ENCODE measurements around the gene JAZF1.

The JAZF1 gene

DNA sequence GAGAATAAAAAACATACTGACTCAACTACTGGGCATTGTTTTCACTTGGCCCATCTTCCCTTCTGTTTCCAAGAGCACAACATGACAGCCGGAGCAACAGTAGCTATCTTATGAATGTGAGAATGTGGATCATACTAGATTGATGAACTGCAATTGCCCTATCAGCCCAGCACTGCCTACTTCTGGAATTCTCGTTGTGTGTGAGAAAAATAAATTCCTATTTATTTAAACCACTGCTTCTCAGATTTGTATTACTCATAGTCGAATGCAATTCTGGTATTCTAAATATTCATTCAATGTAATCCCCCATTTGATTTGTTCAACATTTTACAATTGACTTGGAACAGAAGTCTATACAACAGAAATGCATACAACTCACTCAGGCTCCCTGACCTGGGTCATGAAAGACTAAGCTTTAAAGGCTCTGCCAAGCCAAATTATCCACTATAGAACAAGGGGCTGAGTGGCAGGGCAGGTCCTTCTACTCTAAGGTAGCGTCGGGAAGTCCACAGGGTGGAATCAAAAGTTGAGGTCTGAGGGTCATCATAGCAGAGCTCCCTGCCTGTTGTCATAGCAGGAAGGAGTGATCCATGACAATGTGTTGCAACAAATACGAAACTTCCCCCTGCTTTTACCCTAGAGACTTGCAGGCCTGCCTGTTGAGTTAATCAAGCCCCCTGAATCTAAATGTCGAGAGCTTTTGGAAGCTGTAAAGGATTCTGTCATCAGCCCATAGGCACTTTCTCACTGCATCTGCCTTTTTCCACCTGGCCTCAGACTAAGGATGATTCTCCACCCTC, 12.4 kb upstream of the JAZF1 start:
- Histone ChIP-seq H3K9me3 (ENCODE audit: control extremely low read depth in 1 of 5, control insufficient read depth in 4 of 5, insufficient read depth in 2 of 5, low read depth in 1 of 5, low read length in 4 of 5) (no peaks in the 10 kb centered on the region), H3K27me3 (replicated peaks in 2 of 5; ENCODE audit: control insufficient read depth in 4 of 5, insufficient read depth in 5 of 5, low read length in 4 of 5) (no peaks in the 10 kb centered on the region), H3K27ac (ENCODE audit: insufficient read depth in 1 of 2, low read depth in 1 of 2, low read length in 2 of 2, poor library complexity in 1 of 2, severe bottlenecking in 2 of 2) (no peak overlapping the region), H3K36me3 (ENCODE audit: control insufficient read depth in 4 of 4, insufficient read depth in 4 of 4, low read length in 3 of 4) (no peaks in the 10 kb centered on the region), H3K4me1 (ENCODE audit: control extremely low read depth in 1 of 4, control insufficient read depth in 4 of 4, insufficient read depth in 4 of 4, low read length in 3 of 4) (no peaks in the 10 kb centered on the region), H3K4me3 (ENCODE audit: control insufficient read depth in 1 of 7, extremely low read depth in 1 of 7, insufficient read depth in 4 of 7, low read depth in 2 of 7, low read length in 6 of 7) (no peak overlapping the region)
- POLR2A ChIA-PET = no interaction called here
- DNase-seq = no peak
- CTCF ChIA-PET = no interaction called here
- WGBS (ENCODE audit: insufficient coverage) = 93% methylated on average over 6 of the region's 7 CpGs

DNA sequence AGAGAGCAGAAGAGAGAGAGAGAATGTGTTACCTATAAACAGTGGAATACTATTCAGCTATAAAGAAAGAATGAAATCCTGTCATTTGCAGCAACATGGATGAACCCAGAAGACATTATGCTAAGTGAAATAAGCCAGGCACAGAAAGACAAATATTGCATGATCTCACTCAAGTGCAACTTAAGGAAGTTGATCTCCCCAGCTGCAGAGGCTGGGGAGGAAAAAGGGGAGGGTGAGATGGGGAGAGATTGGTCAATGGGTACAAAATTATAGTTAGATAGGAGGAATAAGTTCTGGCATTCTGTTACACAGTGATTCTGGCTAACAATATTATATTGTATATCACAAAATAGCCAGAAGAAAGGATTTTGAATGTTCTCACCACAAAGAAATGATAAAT, 11.2 kb upstream of the JAZF1 start:
- Histone ChIP-seq H3K27ac (ENCODE audit: insufficient read depth in 1 of 2, low read depth in 1 of 2, low read length in 2 of 2, poor library complexity in 1 of 2, severe bottlenecking in 2 of 2) (no peak overlapping the region), H3K4me1 (ENCODE audit: control extremely low read depth in 1 of 4, control insufficient read depth in 4 of 4, insufficient read depth in 4 of 4, low read length in 3 of 4) (no peaks in the 10 kb centered on the region), H3K9me3 (ENCODE audit: control extremely low read depth in 1 of 5, control insufficient read depth in 4 of 5, insufficient read depth in 2 of 5, low read depth in 1 of 5, low read length in 4 of 5) (no peaks in the 10 kb centered on the region), H3K36me3 (ENCODE audit: control insufficient read depth in 4 of 4, insufficient read depth in 4 of 4, low read length in 3 of 4) (no peaks in the 10 kb centered on the region), H3K27me3 (replicated peaks in 2 of 5; ENCODE audit: control insufficient read depth in 4 of 5, insufficient read depth in 5 of 5, low read length in 4 of 5) (no peaks in the 10 kb centered on the region), H3K4me3 (ENCODE audit: control insufficient read depth in 1 of 7, extremely low read depth in 1 of 7, insufficient read depth in 4 of 7, low read depth in 2 of 7, low read length in 6 of 7) (no peak overlapping the region)
- ChIA-PET POLR2A (no interaction called here), CTCF (no interaction called here)
- no peak for DNase-seq

DNA sequence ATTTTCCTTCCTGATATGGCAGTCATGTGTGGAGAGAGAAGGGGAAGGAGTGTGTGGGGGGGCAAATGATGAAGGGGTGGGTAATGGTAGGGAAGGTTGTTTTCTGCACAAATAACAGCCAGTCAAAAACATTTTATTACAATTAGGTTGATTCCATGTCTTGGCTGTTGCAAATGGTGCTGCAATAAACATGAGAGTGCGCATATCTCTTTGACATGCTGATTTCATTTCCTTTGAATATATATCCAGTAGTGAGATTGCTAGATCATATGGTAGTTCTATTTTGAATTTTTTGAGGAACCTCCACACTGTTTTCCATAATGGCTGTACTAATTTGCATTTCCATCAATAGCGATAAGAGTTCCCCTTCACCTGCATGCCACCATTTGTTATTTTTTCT, 10.6 kb upstream of the JAZF1 start:
- H3K27ac ChIP-seq (ENCODE audit: insufficient read depth in 1 of 2, low read depth in 1 of 2, low read length in 2 of 2, poor library complexity in 1 of 2, severe bottlenecking in 2 of 2) = no peak overlapping the region
- 100% methylated on average over 1 of the region's 2 CpGs for WGBS (ENCODE audit: insufficient coverage)
- H3K27me3 ChIP-seq (replicated peaks in 2 of 5; ENCODE audit: control insufficient read depth in 4 of 5, insufficient read depth in 5 of 5, low read length in 4 of 5) = no peaks in the 10 kb centered on the region
- CTCF ChIA-PET = no interaction called here
- POLR2A ChIA-PET = no interaction called here
- no peak overlapping the region for H3K4me3 ChIP-seq (ENCODE audit: control insufficient read depth in 1 of 7, extremely low read depth in 1 of 7, insufficient read depth in 4 of 7, low read depth in 2 of 7, low read length in 6 of 7)
- no peaks in the 10 kb centered on the region for H3K4me1 ChIP-seq (ENCODE audit: control extremely low read depth in 1 of 4, control insufficient read depth in 4 of 4, insufficient read depth in 4 of 4, low read length in 3 of 4)
- H3K9me3 ChIP-seq (ENCODE audit: control extremely low read depth in 1 of 5, control insufficient read depth in 4 of 5, insufficient read depth in 2 of 5, low read depth in 1 of 5, low read length in 4 of 5) = no peaks in the 10 kb centered on the region
- DNase-seq = no peak
- no peaks in the 10 kb centered on the region for H3K36me3 ChIP-seq (ENCODE audit: control insufficient read depth in 4 of 4, insufficient read depth in 4 of 4, low read length in 3 of 4)

DNA sequence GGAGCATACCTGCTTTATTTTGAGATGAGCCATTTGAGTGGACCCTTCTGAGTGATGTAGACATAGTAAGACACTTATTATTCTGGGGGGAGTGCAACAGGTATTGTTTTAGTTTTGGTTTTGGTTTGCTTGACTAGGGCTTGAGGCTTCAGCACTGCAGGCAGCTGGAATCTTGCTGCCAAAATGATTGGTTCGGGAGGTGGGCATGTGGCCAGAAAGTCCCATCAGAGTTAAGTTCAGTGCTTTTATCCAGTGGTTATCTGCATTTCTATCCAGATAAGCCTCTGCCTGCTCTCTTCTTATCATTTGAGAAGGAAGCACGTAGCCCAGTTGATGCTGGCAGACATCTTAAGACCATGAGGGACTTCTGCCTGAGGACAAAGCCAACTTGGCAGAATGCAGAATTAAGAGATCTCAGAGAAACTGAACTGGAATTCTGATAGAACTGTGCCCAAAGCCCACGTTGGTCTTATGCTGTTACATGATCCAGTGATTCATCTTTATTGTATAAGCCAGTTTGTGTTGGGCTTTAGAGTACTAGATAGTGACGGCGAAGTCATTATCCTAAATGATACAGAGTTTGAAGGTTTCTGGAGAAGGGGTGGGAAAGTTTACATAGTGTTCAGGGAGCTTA, 9.6 kb upstream of the JAZF1 start:
- no peaks in the 10 kb centered on the region for H3K9me3 ChIP-seq (ENCODE audit: control extremely low read depth in 1 of 5, control insufficient read depth in 4 of 5, insufficient read depth in 2 of 5, low read depth in 1 of 5, low read length in 4 of 5)
- ChIA-PET POLR2A (interaction anchor here (0.6 kb wide), 1 partner anchor 56 kb away, joined by 3 read pairs; no protein-coding TSS in a partner anchor), CTCF (no interaction called here)
- no peaks in the 10 kb centered on the region for H3K4me1 ChIP-seq (ENCODE audit: control extremely low read depth in 1 of 4, control insufficient read depth in 4 of 4, insufficient read depth in 4 of 4, low read length in 3 of 4)
- no peak for DNase-seq
- WGBS (ENCODE audit: insufficient coverage) = 97% methylated on average over 3 of the region's 5 CpGs
- H3K4me3 ChIP-seq (ENCODE audit: control insufficient read depth in 1 of 7, extremely low read depth in 1 of 7, insufficient read depth in 4 of 7, low read depth in 2 of 7, low read length in 6 of 7) = no peak overlapping the region
- H3K36me3 ChIP-seq (ENCODE audit: control insufficient read depth in 4 of 4, insufficient read depth in 4 of 4, low read length in 3 of 4) = no peaks in the 10 kb centered on the region
- no peak overlapping the region for H3K27ac ChIP-seq (ENCODE audit: insufficient read depth in 1 of 2, low read depth in 1 of 2, low read length in 2 of 2, poor library complexity in 1 of 2, severe bottlenecking in 2 of 2)
- no peaks in the 10 kb centered on the region for H3K27me3 ChIP-seq (replicated peaks in 2 of 5; ENCODE audit: control insufficient read depth in 4 of 5, insufficient read depth in 5 of 5, low read length in 4 of 5)

DNA sequence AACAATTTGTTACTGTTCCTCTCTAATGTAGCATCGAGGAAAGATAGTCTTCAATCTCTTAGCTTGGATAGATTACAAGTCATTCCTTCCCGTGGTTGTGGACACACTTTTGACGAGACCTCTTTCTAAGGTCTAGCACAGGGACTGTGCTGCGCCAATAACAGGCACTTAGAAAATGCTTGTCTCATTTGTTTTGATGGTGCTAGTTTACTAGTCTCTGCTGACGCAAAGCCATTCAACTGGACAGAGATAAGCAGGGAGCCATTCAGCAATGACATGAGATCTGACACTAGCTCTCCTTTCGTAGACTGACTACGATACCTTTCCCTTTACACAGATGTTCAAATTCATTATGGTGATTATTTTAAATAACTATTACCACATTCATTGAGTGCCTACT, 6.4 kb upstream of the JAZF1 start:
- POLR2A ChIA-PET = no interaction called here
- no peaks in the 10 kb centered on the region for H3K9me3 ChIP-seq (ENCODE audit: control extremely low read depth in 1 of 5, control insufficient read depth in 4 of 5, insufficient read depth in 2 of 5, low read depth in 1 of 5, low read length in 4 of 5)
- 98% methylated on average over 5 of the region's 7 CpGs for WGBS (ENCODE audit: insufficient coverage)
- H3K4me1 ChIP-seq (ENCODE audit: control extremely low read depth in 1 of 4, control insufficient read depth in 4 of 4, insufficient read depth in 4 of 4, low read length in 3 of 4) = peaks cover 0 to 4% (median 2%) of the 10 kb centered on the region in 4 experiments
- CTCF ChIA-PET = interaction anchor here (1.3 kb wide), 1 partner anchor 53 kb away, joined by 3 read pairs; no protein-coding TSS in a partner anchor
- peaks cover 0 to 10% (median 0%) of the 10 kb centered on the region in 5 experiments for H3K27me3 ChIP-seq (replicated peaks in 2 of 5; ENCODE audit: control insufficient read depth in 4 of 5, insufficient read depth in 5 of 5, low read length in 4 of 5)
- H3K27ac ChIP-seq (ENCODE audit: insufficient read depth in 1 of 2, low read depth in 1 of 2, low read length in 2 of 2, poor library complexity in 1 of 2, severe bottlenecking in 2 of 2) = no peak overlapping the region
- no peaks in the 10 kb centered on the region for H3K36me3 ChIP-seq (ENCODE audit: control insufficient read depth in 4 of 4, insufficient read depth in 4 of 4, low read length in 3 of 4)
- H3K4me3 ChIP-seq (ENCODE audit: control insufficient read depth in 1 of 7, extremely low read depth in 1 of 7, insufficient read depth in 4 of 7, low read depth in 2 of 7, low read length in 6 of 7) = no peak overlapping the region
- no peak for DNase-seq

- 100% methylated on average over 4 of the region's 5 CpGs for WGBS (ENCODE audit: insufficient coverage)
- Histone ChIP-seq H3K4me1 (ENCODE audit: control extremely low read depth in 1 of 4, control insufficient read depth in 4 of 4, insufficient read depth in 4 of 4, low read length in 3 of 4) (peaks cover 0 to 16% (median 12%) of the 10 kb centered on the region in 4 experiments), H3K9me3 (ENCODE audit: control extremely low read depth in 1 of 5, control insufficient read depth in 4 of 5, insufficient read depth in 2 of 5, low read depth in 1 of 5, low read length in 4 of 5) (no peaks in the 10 kb centered on the region), H3K36me3 (ENCODE audit: control insufficient read depth in 4 of 4, insufficient read depth in 4 of 4, low read length in 3 of 4) (no peaks in the 10 kb centered on the region), H3K27me3 (replicated peaks in 2 of 5; ENCODE audit: control insufficient read depth in 4 of 5, insufficient read depth in 5 of 5, low read length in 4 of 5) (peaks cover 0 to 20% (median 4%) of the 10 kb centered on the region in 5 experiments), H3K27ac (ENCODE audit: insufficient read depth in 1 of 2, low read depth in 1 of 2, low read length in 2 of 2, poor library complexity in 1 of 2, severe bottlenecking in 2 of 2) (no peak overlapping the region), H3K4me3 (ENCODE audit: control insufficient read depth in 1 of 7, extremely low read depth in 1 of 7, insufficient read depth in 4 of 7, low read depth in 2 of 7, low read length in 6 of 7) (no peak overlapping the region)
- no peak for DNase-seq
- ChIA-PET CTCF (interaction anchor here (0.9 to 2.9 kb wide), 3 partner anchors 12 to 96 kb away, joined by 3 to 6 read pairs (median 3); no protein-coding TSS in a partner anchor), POLR2A (no interaction called here)
Measured at GRCh38 chr7:28183627-28184026, 3.0 kb upstream of the JAZF1 start.

- Histone ChIP-seq H3K4me3 (ENCODE audit: control insufficient read depth in 1 of 7, extremely low read depth in 1 of 7, insufficient read depth in 4 of 7, low read depth in 2 of 7, low read length in 6 of 7) (no peak overlapping the region), H3K4me1 (ENCODE audit: control extremely low read depth in 1 of 4, control insufficient read depth in 4 of 4, insufficient read depth in 4 of 4, low read length in 3 of 4) (peaks cover 0 to 16% (median 12%) of the 10 kb centered on the region in 4 experiments), H3K9me3 (ENCODE audit: control extremely low read depth in 1 of 5, control insufficient read depth in 4 of 5, insufficient read depth in 2 of 5, low read depth in 1 of 5, low read length in 4 of 5) (no peaks in the 10 kb centered on the region), H3K27ac (ENCODE audit: insufficient read depth in 1 of 2, low read depth in 1 of 2, low read length in 2 of 2, poor library complexity in 1 of 2, severe bottlenecking in 2 of 2) (no peak overlapping the region), H3K27me3 (replicated peaks in 2 of 5; ENCODE audit: control insufficient read depth in 4 of 5, insufficient read depth in 5 of 5, low read length in 4 of 5) (peaks cover 0 to 21% (median 4%) of the 10 kb centered on the region in 5 experiments), H3K36me3 (ENCODE audit: control insufficient read depth in 4 of 4, insufficient read depth in 4 of 4, low read length in 3 of 4) (no peaks in the 10 kb centered on the region)
- POLR2A ChIA-PET = no interaction called here
- DNase-seq = no peak
- CTCF ChIA-PET = interaction anchor here (2.9 kb wide), 1 partner anchor 13 kb away, joined by 6 read pairs; no protein-coding TSS in a partner anchor
- 90% methylated on average over 2 of the region's 2 CpGs for WGBS (ENCODE audit: insufficient coverage)
Measured at GRCh38 chr7:28182071-28182471, 1.5 kb upstream of the JAZF1 start.
